ENCODE data around the gene TBL1XR1.

The TBL1XR1 gene

GRCh38 chr3:177061369-177061768, 135.9 kb downstream of the TBL1XR1 start:
- DNase-seq (ENCODE audit: low spot score) = no peak

- DNase-seq (ENCODE audit: low spot score) = no peak
These were observed 136.8 kb downstream of the TBL1XR1 start for GRCh38 chr3:177060492-177060891.

GRCh38 chr3:177058648-177059047, 138.6 kb downstream of the TBL1XR1 start:
- DNase-seq (ENCODE audit: low spot score) = no peak

- DNase-seq (ENCODE audit: low spot score) = no peak
These were observed 139.5 kb downstream of the TBL1XR1 start for GRCh38 chr3:177057768-177058167.

GRCh38 chr3:177056927-177057326, 140.4 kb downstream of the TBL1XR1 start:
- no peak for DNase-seq (ENCODE audit: low spot score)

GRCh38 chr3:177055605-177056571, 141.4 kb downstream of the TBL1XR1 start:
- no peak for DNase-seq (ENCODE audit: low spot score)

GRCh38 chr3:177053107-177053506, 144.2 kb downstream of the TBL1XR1 start:
- DNase-seq (ENCODE audit: low spot score) = no peak

GRCh38 chr3:177051411-177051810, 145.9 kb downstream of the TBL1XR1 start:
- no peak for DNase-seq (ENCODE audit: low spot score)

GRCh38 chr3:177050501-177051237, 146.6 kb downstream of the TBL1XR1 start:
- DNase-seq (ENCODE audit: low spot score) = no peak

GRCh38 chr3:177045767-177046166, 151.5 kb downstream of the TBL1XR1 start:
- DNase-seq (ENCODE audit: low spot score) = no peak

- no peak for DNase-seq (ENCODE audit: low spot score)
These were observed 152.1 kb downstream of the TBL1XR1 start for GRCh38 chr3:177045222-177045621.

- no peak for DNase-seq (ENCODE audit: low spot score)
These were observed 155.3 kb downstream of the TBL1XR1 start for GRCh38 chr3:177041730-177042551.

- DNase-seq (ENCODE audit: low spot score) = no peak
These were observed 156.1 kb downstream of the TBL1XR1 start for GRCh38 chr3:177041021-177041729.

- no peak for DNase-seq (ENCODE audit: low spot score)
These were observed 157.6 kb downstream of the TBL1XR1 start for GRCh38 chr3:177039490-177040274.

- DNase-seq (ENCODE audit: low spot score) = no peak
These were observed 160.0 kb downstream of the TBL1XR1 start for GRCh38 chr3:177037241-177037640.

GRCh38 chr3:177035676-177036075, 161.6 kb downstream of the TBL1XR1 start:
- no peak for DNase-seq (ENCODE audit: low spot score)

- no peak for DNase-seq (ENCODE audit: low spot score)
These were observed 162.3 kb downstream of the TBL1XR1 start for GRCh38 chr3:177034832-177035475.

GRCh38 chr3:177026505-177027277, 170.6 kb downstream of the TBL1XR1 start:
- no peak for DNase-seq (ENCODE audit: low spot score)

GRCh38 chr3:177015881-177016280, 181.4 kb downstream of the TBL1XR1 start:
- DNase-seq (ENCODE audit: low spot score) = no peak

Measured in D341Med (cell line).